Upper lobe of left lung (tissue), 4 donors: ENCODE measurements around the gene SRP54.

Experiments used
- POLR2A ChIP-seq, 4 donors: fragments of 450-650 bp; IDR thresholded peaks; one replicate each; pipeline ENCODE4 v1.5.1; 2016 to 2017; ENCODE audit warnings: antibody characterized with exemption in 4 of 4, mild to moderate bottlenecking in 2 of 4
- TF ChIP-seq, protein P1 (sequence below), 6 experiments: fragments of 450-650 bp in 4 of 6; fragments of 200-600 bp in 2 of 6; sonication (generic) in 2 of 6; IDR thresholded peaks; one replicate each; pipeline ENCODE4 v1.5.1; 2016 to 2019; ENCODE audit warnings: antibody characterized with exemption in 6 of 6

DNA sequence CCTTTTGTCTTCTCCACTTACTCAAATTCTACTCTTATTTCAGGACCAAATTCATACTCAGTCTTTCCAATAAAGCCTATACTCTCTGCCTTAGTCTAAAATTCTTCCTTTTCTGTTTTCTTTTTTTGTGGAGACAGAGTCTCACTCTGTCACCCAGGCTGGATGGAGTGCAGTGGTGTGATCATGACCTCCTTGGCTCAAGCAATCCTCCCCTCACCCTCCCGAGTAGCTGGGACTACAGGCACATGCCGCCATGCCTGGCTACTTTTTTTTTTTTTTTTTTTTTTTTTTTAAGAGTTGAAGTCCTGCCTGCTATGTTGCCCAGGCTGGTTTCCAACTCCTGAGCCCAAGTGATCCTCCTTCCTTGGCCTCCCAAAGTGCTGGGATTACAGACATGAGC is 11.9 kb downstream of the SRP54 start:
- TF ChIP-seq POLR2A (IDR thresholded peaks at IDR 0.05) = no peak
- TF ChIP-seq, protein P1, sequence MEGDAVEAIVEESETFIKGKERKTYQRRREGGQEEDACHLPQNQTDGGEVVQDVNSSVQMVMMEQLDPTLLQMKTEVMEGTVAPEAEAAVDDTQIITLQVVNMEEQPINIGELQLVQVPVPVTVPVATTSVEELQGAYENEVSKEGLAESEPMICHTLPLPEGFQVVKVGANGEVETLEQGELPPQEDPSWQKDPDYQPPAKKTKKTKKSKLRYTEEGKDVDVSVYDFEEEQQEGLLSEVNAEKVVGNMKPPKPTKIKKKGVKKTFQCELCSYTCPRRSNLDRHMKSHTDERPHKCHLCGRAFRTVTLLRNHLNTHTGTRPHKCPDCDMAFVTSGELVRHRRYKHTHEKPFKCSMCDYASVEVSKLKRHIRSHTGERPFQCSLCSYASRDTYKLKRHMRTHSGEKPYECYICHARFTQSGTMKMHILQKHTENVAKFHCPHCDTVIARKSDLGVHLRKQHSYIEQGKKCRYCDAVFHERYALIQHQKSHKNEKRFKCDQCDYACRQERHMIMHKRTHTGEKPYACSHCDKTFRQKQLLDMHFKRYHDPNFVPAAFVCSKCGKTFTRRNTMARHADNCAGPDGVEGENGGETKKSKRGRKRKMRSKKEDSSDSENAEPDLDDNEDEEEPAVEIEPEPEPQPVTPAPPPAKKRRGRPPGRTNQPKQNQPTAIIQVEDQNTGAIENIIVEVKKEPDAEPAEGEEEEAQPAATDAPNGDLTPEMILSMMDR (IDR thresholded peaks at IDR 0.05) = no peak
